HepG2 (cell line): Measurements from ENCODE around the gene MAGI1. TPM values are rescaled to one million over a fixed set of nuclear protein-coding genes. Genes with fewer than 3 reads are reported as not detected.

Source experiments
- ADNP ChIP-seq: sonication (generic); formaldehyde crosslinking; IDR thresholded peaks from 2 replicates; pipeline ENCODE4 v1.4.0; 2020; ENCODE audit warnings: missing genetic modification reagents
- ATF1 ChIP-seq: IDR thresholded peaks from 2 replicates; pipeline ENCODE4 v1.6.1; 2016; ENCODE audit warnings: mild to moderate bottlenecking, control low read depth
- CBX1 ChIP-seq: IDR thresholded peaks from one replicate; pipeline ENCODE4 v1.6.1; 2016; ENCODE audit warnings: antibody characterized with exemption, low read depth
- CHD4 ChIP-seq: fragments of 200-600 bp; sonication (generic); IDR thresholded peaks from 2 replicates; pipeline ENCODE4 v1.7.0; 2017; ENCODE audit warnings: mild to moderate bottlenecking, low read length, borderline replicate concordance
- GATAD2A ChIP-seq: IDR thresholded peaks from 2 replicates; pipeline ENCODE4 v1.6.1; 2016
- KDM1A ChIP-seq: IDR thresholded peaks from 2 replicates; pipeline ENCODE4 v1.6.1; 2016; ENCODE audit warnings: missing compliant biosample characterization
- MXI1 ChIP-seq: IDR thresholded peaks from 3 replicates; pipeline ENCODE4 v1.6.1; 2012; ENCODE audit warnings: low read depth, low read length, inconsistent platforms, borderline replicate concordance
- NFE2 ChIP-seq: sonication (generic); formaldehyde crosslinking; IDR thresholded peaks from 2 replicates; pipeline ENCODE4 v1.4.0; 2020; ENCODE audit warnings: missing genetic modification reagents
- NFYB ChIP-seq: sonication (generic); formaldehyde crosslinking; IDR thresholded peaks from 2 replicates; pipeline ENCODE4 v1.4.0; 2020; ENCODE audit warnings: missing genetic modification reagents
- SAFB2 ChIP-seq: sonication (generic); formaldehyde crosslinking; IDR thresholded peaks from 2 replicates; pipeline ENCODE4 v1.5.1; 2020; ENCODE audit warnings: missing genetic modification reagents, low read depth, mild to moderate bottlenecking, borderline replicate concordance
- TCF7 ChIP-seq: sonication (generic); IDR thresholded peaks from 2 replicates; pipeline ENCODE4 v1.6.1; 2016; ENCODE audit warnings: antibody characterized with exemption, low read depth
- U2AF2 ChIP-seq: fragments of 200-400 bp; formaldehyde crosslinking; IDR thresholded peaks from 2 replicates; pipeline ENCODE4 v1.6.1; 2017; ENCODE audit warnings: low read depth, mild to moderate bottlenecking, low read length
- ZFX ChIP-seq: sonication (generic); formaldehyde crosslinking; IDR thresholded peaks from 2 replicates; pipeline ENCODE4 v1.4.0; 2020; ENCODE audit warnings: mild to moderate bottlenecking, low read depth, missing genetic modification reagents, moderate library complexity
- ZMYM2 ChIP-seq: sonication (generic); formaldehyde crosslinking; IDR thresholded peaks from 2 replicates; pipeline ENCODE4 v1.8.0; 2022; ENCODE audit warnings: mild to moderate bottlenecking, missing genetic modification reagents
- ZNF121 ChIP-seq: sonication (generic); formaldehyde crosslinking; IDR thresholded peaks from 2 replicates; pipeline ENCODE4 v1.5.0; 2020; ENCODE audit warnings: mild to moderate bottlenecking, missing genetic modification reagents
- ZNF34 ChIP-seq: sonication (generic); formaldehyde crosslinking; IDR thresholded peaks from 2 replicates; pipeline ENCODE4 v1.4.0; 2020; ENCODE audit warnings: mild to moderate bottlenecking, missing genetic modification reagents, borderline replicate concordance
- ZNF354B ChIP-seq: sonication (generic); formaldehyde crosslinking; IDR thresholded peaks from 2 replicates; pipeline ENCODE4 v1.8.0; 2022; ENCODE audit warnings: mild to moderate bottlenecking, missing genetic modification reagents
- ZNF451 ChIP-seq: sonication (generic); formaldehyde crosslinking; IDR thresholded peaks from 2 replicates; pipeline ENCODE4 v1.5.0; 2020; ENCODE audit warnings: mild to moderate bottlenecking, missing genetic modification reagents
- ZNF629 ChIP-seq: sonication (generic); formaldehyde crosslinking; conservative IDR thresholded peaks from 2 replicates; pipeline ENCODE4 v1.5.0; 2020; ENCODE audit warnings: missing genetic modification reagents
- ZNF766 ChIP-seq: sonication (generic); formaldehyde crosslinking; IDR thresholded peaks from 2 replicates; pipeline ENCODE4 v1.5.0; 2020; ENCODE audit warnings: missing genetic modification reagents, borderline replicate concordance
- ZNF83 ChIP-seq: sonication (generic); formaldehyde crosslinking; IDR thresholded peaks from 2 replicates; pipeline ENCODE4 v1.4.0; 2020; ENCODE audit warnings: missing genetic modification reagents, mild to moderate bottlenecking, borderline replicate concordance
- polyA plus RNA-seq, 8 experiments: library from polyadenylated mRNA; depleted of rRNA in 3 of 8; stranded (reverse) in 7 of 8; unstranded in 1 of 8; fragments of >200 nt; fragmentation: Illumina TruSeq in 4 of 8; extraction: Trizol in 4 of 8; gene quantifications; 2 replicates each; pipeline versions ENCODE4 v1.2.1 to v1.2.3, GENCODE V29; 2011 to 2016; ENCODE audit warnings: low read depth in 4 of 8, missing spikeins in 1 of 8, mixed read lengths in 1 of 8; ENCODE audit not compliant: insufficient read depth in 1 of 8
- total RNA-seq, 5 experiments: library from RNA; depleted of rRNA; stranded (reverse); fragments of >200 nt; fragmentation: Illumina TruSeq; extraction: Trizol; gene quantifications; 2 replicates each; pipeline ENCODE4 v1.2.3, GENCODE V29; 2016; ENCODE audit warnings: low read depth in 1 of 5
- TF ChIP-seq, protein P1 (sequence below): sonication (generic); formaldehyde crosslinking; IDR thresholded peaks from 2 replicates; pipeline ENCODE4 v1.4.0; 2020; ENCODE audit warnings: missing genetic modification reagents
- TF ChIP-seq, protein P2 (sequence below): sonication (generic); formaldehyde crosslinking; IDR thresholded peaks from 2 replicates; pipeline ENCODE4 v1.8.1; 2023; ENCODE audit warnings: missing genetic modification reagents, mild to moderate bottlenecking, borderline replicate concordance
- TF ChIP-seq, protein P3 (sequence below): sonication (generic); formaldehyde crosslinking; IDR thresholded peaks from 2 replicates; pipeline ENCODE4 v1.5.0; 2020; ENCODE audit warnings: missing genetic modification reagents
- TF ChIP-seq, protein P4 (sequence below): sonication (generic); formaldehyde crosslinking; IDR thresholded peaks from 2 replicates; pipeline ENCODE4 v1.5.0; 2020; ENCODE audit warnings: missing genetic modification reagents
- TF ChIP-seq, protein P5 (sequence below): IDR thresholded peaks from 2 replicates; pipeline ENCODE4 v1.6.1; 2016; ENCODE audit warnings: low read depth, control low read depth

Gene MAGI1
- total and polyA plus RNA-seq, 2 of the 13 experiments (the other 11 are each of a cell fraction or from before 2014, with no cell fraction given): 22.2 to 26.0 TPM

DNA sequence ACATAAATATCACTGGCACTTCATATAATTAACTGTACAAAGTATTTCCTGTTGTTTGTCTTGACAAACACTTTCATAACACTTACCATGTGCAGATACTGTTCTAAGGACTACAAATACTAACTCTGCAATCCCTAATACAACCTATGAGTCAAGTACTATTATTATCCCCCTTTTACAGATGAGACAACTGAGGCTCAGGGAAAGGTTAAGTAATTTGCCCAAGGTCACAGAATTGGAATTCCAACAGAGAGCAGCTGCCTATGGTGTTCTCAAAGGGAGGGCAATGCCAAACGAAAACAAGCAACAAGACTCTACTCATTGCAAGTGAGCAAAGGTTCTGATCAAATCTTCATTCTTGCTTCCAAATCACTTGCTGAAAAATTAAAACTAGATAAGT, 85.9 kb downstream of the MAGI1 start (continued):
- TF ChIP-seq, protein P1, sequence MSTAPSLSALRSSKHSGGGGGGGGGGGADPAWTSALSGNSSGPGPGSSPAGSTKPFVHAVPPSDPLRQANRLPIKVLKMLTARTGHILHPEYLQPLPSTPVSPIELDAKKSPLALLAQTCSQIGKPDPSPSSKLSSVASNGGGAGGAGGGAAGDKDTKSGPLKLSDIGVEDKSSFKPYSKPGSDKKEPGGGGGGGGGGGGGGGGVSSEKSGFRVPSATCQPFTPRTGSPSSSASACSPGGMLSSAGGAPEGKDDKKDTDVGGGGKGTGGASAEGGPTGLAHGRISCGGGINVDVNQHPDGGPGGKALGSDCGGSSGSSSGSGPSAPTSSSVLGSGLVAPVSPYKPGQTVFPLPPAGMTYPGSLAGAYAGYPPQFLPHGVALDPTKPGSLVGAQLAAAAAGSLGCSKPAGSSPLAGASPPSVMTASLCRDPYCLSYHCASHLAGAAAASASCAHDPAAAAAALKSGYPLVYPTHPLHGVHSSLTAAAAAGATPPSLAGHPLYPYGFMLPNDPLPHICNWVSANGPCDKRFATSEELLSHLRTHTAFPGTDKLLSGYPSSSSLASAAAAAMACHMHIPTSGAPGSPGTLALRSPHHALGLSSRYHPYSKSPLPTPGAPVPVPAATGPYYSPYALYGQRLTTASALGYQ (CRISPR knock-in tag): no peak
- TF ChIP-seq ZNF451 (CRISPR knock-in tag) (no peak), ZNF83 (CRISPR knock-in tag) (no peak), ZNF34 (CRISPR knock-in tag) (no peak), ATF1 (no peak), CBX1 (no peak), U2AF2 (no peak), NFE2 (CRISPR knock-in tag) (no peak), ZNF629 (CRISPR knock-in tag) (peak; percentile 97), NFYB (no peak), TCF7 (no peak), MXI1 (0 out of 3 replicates have a peak, but pooled peaks have one; percentile 13), CHD4 (peak; percentile 70; the same call in 1 of the 2 replicates), ZNF766 (CRISPR knock-in tag) (no peak), ZNF121 (CRISPR knock-in tag) (no peak), GATAD2A (CRISPR knock-in tag) (no peak), ZFX (no peak), SAFB2 (CRISPR knock-in tag) (no peak), ZNF354B (CRISPR knock-in tag) (no peak), ZMYM2 (CRISPR knock-in tag) (0 out of 2 replicates have a peak, but pooled peaks have one; percentile 66), KDM1A (CRISPR knock-in tag) (peak; percentile 88; the same call in 1 of the 2 replicates), ADNP (CRISPR knock-in tag) (peak; percentile 51; the same call in 1 of the 2 replicates)
- TF ChIP-seq, protein P2, sequence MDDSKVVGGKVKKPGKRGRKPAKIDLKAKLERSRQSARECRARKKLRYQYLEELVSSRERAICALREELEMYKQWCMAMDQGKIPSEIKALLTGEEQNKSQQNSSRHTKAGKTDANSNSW (CRISPR knock-in tag): no peak
- TF ChIP-seq, protein P3, sequence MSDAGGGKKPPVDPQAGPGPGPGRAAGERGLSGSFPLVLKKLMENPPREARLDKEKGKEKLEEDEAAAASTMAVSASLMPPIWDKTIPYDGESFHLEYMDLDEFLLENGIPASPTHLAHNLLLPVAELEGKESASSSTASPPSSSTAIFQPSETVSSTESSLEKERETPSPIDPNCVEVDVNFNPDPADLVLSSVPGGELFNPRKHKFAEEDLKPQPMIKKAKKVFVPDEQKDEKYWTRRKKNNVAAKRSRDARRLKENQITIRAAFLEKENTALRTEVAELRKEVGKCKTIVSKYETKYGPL (CRISPR knock-in tag): no peak
- TF ChIP-seq, protein P4, sequence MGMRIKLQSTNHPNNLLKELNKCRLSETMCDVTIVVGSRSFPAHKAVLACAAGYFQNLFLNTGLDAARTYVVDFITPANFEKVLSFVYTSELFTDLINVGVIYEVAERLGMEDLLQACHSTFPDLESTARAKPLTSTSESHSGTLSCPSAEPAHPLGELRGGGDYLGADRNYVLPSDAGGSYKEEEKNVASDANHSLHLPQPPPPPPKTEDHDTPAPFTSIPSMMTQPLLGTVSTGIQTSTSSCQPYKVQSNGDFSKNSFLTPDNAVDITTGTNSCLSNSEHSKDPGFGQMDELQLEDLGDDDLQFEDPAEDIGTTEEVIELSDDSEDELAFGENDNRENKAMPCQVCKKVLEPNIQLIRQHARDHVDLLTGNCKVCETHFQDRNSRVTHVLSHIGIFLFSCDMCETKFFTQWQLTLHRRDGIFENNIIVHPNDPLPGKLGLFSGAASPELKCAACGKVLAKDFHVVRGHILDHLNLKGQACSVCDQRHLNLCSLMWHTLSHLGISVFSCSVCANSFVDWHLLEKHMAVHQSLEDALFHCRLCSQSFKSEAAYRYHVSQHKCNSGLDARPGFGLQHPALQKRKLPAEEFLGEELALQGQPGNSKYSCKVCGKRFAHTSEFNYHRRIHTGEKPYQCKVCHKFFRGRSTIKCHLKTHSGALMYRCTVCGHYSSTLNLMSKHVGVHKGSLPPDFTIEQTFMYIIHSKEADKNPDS (CRISPR knock-in tag): no peak
- TF ChIP-seq, protein P5, sequence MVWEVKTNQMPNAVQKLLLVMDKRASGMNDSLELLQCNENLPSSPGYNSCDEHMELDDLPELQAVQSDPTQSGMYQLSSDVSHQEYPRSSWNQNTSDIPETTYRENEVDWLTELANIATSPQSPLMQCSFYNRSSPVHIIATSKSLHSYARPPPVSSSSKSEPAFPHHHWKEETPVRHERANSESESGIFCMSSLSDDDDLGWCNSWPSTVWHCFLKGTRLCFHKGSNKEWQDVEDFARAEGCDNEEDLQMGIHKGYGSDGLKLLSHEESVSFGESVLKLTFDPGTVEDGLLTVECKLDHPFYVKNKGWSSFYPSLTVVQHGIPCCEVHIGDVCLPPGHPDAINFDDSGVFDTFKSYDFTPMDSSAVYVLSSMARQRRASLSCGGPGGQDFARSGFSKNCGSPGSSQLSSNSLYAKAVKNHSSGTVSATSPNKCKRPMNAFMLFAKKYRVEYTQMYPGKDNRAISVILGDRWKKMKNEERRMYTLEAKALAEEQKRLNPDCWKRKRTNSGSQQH (CRISPR knock-in tag): no peak
